Lower leg skin (tissue), 4 donors: ENCODE results near the gene CEP63. TPM values are rescaled to one million over a fixed set of nuclear protein-coding genes. Genes with fewer than 3 reads are reported as not detected.

Experiments used
- DNase-seq, 2 donors: peaks; one replicate each; pipeline ENCODE4 v3.0.0-alpha.2; 2019; ENCODE audit warnings: low spot score in 2 of 2
- H3K4me3 ChIP-seq: fragments of 200-600 bp; sonication (generic); 2 replicates; pipeline ENCODE4 v1.5.1; 2017; ENCODE audit warnings: mild to moderate bottlenecking, low read depth; ENCODE audit not compliant: poor library complexity, severe bottlenecking
- CTCF ChIP-seq, 3 donors: fragments of 450-650 bp; IDR thresholded peaks; one replicate each; pipeline ENCODE4 v1.5.1; 2016; ENCODE audit warnings: antibody characterized with exemption in 3 of 3, mild to moderate bottlenecking in 3 of 3, moderate library complexity in 2 of 3
- POLR2A ChIP-seq, 2 donors: fragments of 450-650 bp; IDR thresholded peaks; one replicate each; pipeline ENCODE4 v1.6.1; 2016 to 2017; ENCODE audit warnings: antibody characterized with exemption in 2 of 2, mild to moderate bottlenecking in 1 of 2, moderate library complexity in 1 of 2
- WGBS, 2 donors: methylation state at CpG; one replicate each; pipeline ENCODE4 v1.1.5; 2018; 5-methylcytosine and 5-hydroxymethylcytosine counted together
- intact Hi-C: fragments of 100-400 bp; cut with DNase I; formaldehyde crosslinking; loops from one replicate; pipeline ENCODE4 v1.15.0; 2023; ENCODE audit warnings: low total_unique reads
- total RNA-seq, 4 donors: library from RNA; depleted of rRNA; stranded (reverse); fragments of >200 nt; gene quantifications; one replicate each; pipeline ENCODE4 v1.1.0, GENCODE V29; 2016

CEP63 gene
- total RNA-seq, 4 donors from 2014 or later = 15.6 to 23.2 (median 18.1) TPM

- intact Hi-C loops = no loop called here
Measured at GRCh38 chr3:134445636-134446035, 40.2 kb upstream of the CEP63 start.

GRCh38 chr3:134446800-134447199 is 39.1 kb upstream of the CEP63 start:
- 53 to 63% methylated on average over 3 of the region's 3 CpGs for WGBS, 2 donors
- H3K4me3 ChIP-seq = no peak overlapping the region
- intact Hi-C loops = no loop called here
- TF ChIP-seq CTCF (IDR thresholded peaks at IDR 0.05) (no peak), POLR2A (IDR thresholded peaks at IDR 0.05) (no peak)
- no peak for DNase-seq

More at GRCh38 chr3:134445636-134446035, 40.2 kb upstream of the CEP63 start:
- peak in 1 of 2 donors; percentile 65 for DNase-seq
- 25 to 41% methylated on average over 1 of the region's 1 CpG for WGBS, 2 donors
- H3K4me3 ChIP-seq = no peak overlapping the region
- no peak for TF ChIP-seq CTCF (IDR thresholded peaks at IDR 0.05)
- TF ChIP-seq POLR2A (IDR thresholded peaks at IDR 0.05) = no peak

GRCh38 chr3:134447351-134447750 is 38.5 kb upstream of the CEP63 start:
- no peak for DNase-seq
- TF ChIP-seq CTCF (IDR thresholded peaks at IDR 0.05) (no peak), POLR2A (IDR thresholded peaks at IDR 0.05) (no peak)
- WGBS, 2 donors = 77 to 97% methylated on average over 1 of the region's 1 CpG
- no peak overlapping the region for H3K4me3 ChIP-seq
- intact Hi-C loops = no loop called here

- intact Hi-C loops = no loop called here
- 95 to 96% methylated on average over 5 of the region's 5 CpGs for WGBS, 2 donors
- no peak for DNase-seq
- TF ChIP-seq CTCF (IDR thresholded peaks at IDR 0.05) (no peak), POLR2A (IDR thresholded peaks at IDR 0.05) (no peak)
- no peak overlapping the region for H3K4me3 ChIP-seq
Measured at GRCh38 chr3:134448664-134449063, 37.2 kb upstream of the CEP63 start.

- WGBS, 2 donors = 59 to 77% methylated on average over 2 of the region's 2 CpGs
- DNase-seq = no peak
- H3K4me3 ChIP-seq = no peak overlapping the region
- TF ChIP-seq POLR2A (IDR thresholded peaks at IDR 0.05) = no peak
- no peak for TF ChIP-seq CTCF (IDR thresholded peaks at IDR 0.05)
- intact Hi-C loops = no loop called here
Measured at GRCh38 chr3:134449277-134449676, 36.6 kb upstream of the CEP63 start.

GRCh38 chr3:134449951-134450350 is 35.9 kb upstream of the CEP63 start:
- no peak for DNase-seq
- intact Hi-C loops = loop anchor here (10.0 kb wide), 2 partner anchors 45 to 235 kb away; no protein-coding TSS in a partner anchor
- 71 to 81% methylated on average over 3 of the region's 3 CpGs for WGBS, 2 donors
- TF ChIP-seq CTCF (IDR thresholded peaks at IDR 0.05) (no peak), POLR2A (IDR thresholded peaks at IDR 0.05) (no peak)
- no peak overlapping the region for H3K4me3 ChIP-seq
